Neuron (in vitro differentiated cells): ENCODE data around the gene SLC6A19.
"Not testable (repeated sequence)": the region's sequence is repeated elsewhere in the genome, so short reads cannot be mapped to it uniquely, and the experiment has no call there.

Experiments
- H2AFZ ChIP-seq: one replicate; pipeline ENCODE4 v1.6.1; 2013; ENCODE audit warnings: low read depth, mild to moderate bottlenecking, inconsistent platforms, low read length, moderate library complexity
- H3K27me3 ChIP-seq: one replicate; pipeline ENCODE4 v1.6.1; 2013; ENCODE audit warnings: low read length; ENCODE audit not compliant: insufficient read depth
- H3K36me3 ChIP-seq: one replicate; pipeline ENCODE4 v1.6.1; 2013; ENCODE audit warnings: low read length; ENCODE audit not compliant: insufficient read depth
- H3K4me1 ChIP-seq: one replicate; pipeline ENCODE4 v1.6.1; 2013; ENCODE audit warnings: low read length; ENCODE audit not compliant: insufficient read depth
- H3K4me3 ChIP-seq: 2 replicates; pipeline ENCODE4 v1.5.1; 2013; ENCODE audit warnings: mild to moderate bottlenecking, low read length, moderate library complexity
- H3K9me3 ChIP-seq: one replicate; pipeline ENCODE4 v1.6.1; 2013; ENCODE audit warnings: low read length

The SLC6A19 gene

DNA sequence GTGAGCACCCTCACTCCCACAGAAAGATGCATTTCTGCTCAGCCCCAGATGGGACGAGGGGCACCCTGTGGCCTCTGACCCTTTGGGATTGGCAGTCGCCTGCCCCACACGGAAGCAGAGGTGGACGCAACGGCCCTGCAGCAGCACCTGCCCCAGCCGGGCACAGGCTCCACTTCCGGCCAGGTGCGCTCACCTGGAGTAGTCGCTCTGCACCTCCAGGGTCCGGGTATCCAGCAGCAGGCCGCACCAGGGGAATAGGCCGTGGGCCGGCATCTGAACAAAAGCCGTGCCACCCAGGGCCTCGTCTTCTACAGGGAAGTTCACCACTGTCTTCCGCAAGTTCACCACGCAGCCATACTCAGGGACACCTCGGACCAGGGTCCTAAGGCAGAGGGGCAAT, 62.8 kb downstream of the SLC6A19 start:
- no peaks in the 10 kb centered on the region for H3K4me1 ChIP-seq
- no peaks in the 10 kb centered on the region for H3K9me3 ChIP-seq
- no peak overlapping the region for H3K4me3 ChIP-seq
- H3K27me3 ChIP-seq = no peaks in the 10 kb centered on the region
- no peak overlapping the region for H2AFZ ChIP-seq
- H3K36me3 ChIP-seq = no peaks in the 10 kb centered on the region

DNA sequence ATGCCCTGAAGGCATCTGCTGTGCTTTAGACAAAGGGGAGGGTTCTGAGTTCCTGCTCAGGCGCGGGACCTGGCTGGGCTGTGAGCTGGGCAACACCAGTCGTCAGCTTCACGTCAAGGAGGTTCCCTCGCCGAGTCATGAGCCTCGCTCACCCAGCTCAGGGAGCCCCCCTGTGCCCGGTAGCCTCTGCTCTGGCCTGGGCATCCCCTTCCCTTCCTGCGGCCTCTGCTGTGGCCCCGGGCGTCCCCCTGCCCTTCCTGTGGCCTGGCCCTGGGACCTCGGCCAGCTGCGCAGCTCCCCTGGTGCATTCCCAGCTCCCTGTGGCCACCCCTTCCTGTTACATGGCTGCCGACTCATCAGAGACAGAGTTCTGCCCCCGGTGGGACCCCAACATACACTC, 63.6 kb downstream of the SLC6A19 start:
- H3K27me3 ChIP-seq = no peaks in the 10 kb centered on the region
- H3K4me1 ChIP-seq = no peaks in the 10 kb centered on the region
- H3K36me3 ChIP-seq = no peaks in the 10 kb centered on the region
- H2AFZ ChIP-seq = no peak overlapping the region
- no peaks in the 10 kb centered on the region for H3K9me3 ChIP-seq
- no peak overlapping the region for H3K4me3 ChIP-seq

DNA sequence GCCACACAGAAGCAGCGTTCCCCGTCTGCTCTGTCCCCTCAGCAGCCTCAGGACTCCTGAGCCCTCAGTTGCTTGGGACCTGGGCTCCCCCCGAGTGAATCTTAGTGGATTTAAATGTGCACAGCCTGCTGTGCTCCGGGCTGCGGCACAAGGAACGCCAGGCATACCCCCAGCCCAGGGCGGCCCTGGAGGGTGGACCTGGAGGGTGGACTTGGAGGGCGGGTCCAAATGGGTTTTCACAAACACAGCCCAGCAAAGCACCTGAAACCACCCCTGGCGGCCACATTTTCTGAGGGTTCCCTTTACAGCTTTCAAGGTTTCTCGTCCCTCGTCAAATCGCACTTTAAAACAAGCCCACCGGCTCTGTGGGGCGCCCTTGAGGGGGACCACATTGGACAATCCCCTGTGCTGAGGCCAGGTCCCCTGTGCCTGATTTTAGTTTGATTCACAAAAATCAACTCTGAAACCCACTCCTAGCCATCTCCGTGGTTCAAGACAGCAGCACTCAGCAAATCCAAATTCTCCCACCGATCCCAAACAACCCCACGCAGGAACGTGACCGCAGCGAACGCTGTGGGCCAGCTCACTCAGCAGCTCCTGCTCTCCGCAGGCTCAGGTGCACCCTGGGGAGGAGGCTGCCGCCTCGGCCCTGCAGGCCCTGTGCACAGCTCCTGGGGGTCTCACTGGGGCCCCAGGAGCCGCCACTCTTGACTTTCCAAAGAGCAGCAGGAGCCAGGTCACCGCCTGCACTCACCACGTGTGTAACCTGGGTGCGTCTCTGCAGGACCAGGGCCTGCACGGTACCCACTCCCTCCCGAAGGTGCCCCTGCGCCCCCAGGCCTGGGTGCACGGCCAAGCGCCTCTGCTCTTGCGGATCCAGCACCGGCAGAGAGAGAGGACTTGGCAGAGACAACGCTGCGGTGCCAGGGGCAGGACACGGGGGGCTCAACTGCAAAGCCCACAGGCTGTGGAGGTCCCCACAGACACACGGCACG, 64.4 kb downstream of the SLC6A19 start:
- Histone ChIP-seq H3K9me3 (no peaks in the 10 kb centered on the region), H3K4me1 (no peaks in the 10 kb centered on the region), H3K4me3 (no peak overlapping the region), H3K36me3 (no peaks in the 10 kb centered on the region), H3K27me3 (no peaks in the 10 kb centered on the region), H2AFZ (no peak overlapping the region)

DNA sequence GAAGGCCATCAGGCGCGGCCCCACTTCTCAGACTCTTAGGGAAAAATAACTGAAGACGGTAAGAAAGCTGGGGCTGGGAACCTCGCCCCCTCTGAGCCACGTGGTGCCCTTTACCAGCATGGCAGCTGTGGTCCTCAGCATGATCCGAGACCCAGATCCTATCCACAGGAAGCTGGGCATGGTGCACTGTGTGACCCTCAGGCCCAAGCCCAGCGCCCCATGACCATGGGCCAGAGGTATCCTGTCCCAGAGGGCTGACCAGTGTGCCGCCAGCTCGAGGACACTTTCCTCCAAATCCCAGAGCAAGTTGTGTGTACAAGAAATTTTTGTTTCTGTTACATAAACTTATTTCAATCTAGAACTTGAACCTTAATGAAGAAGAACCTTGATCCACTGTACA, 65.4 kb downstream of the SLC6A19 start:
- no peaks in the 10 kb centered on the region for H3K4me1 ChIP-seq
- H3K27me3 ChIP-seq = no peaks in the 10 kb centered on the region
- H3K36me3 ChIP-seq = no peaks in the 10 kb centered on the region
- peaks cover 2% of the 10 kb centered on the region for H3K9me3 ChIP-seq
- H3K4me3 ChIP-seq = no peak overlapping the region
- H2AFZ ChIP-seq = no peak overlapping the region

DNA sequence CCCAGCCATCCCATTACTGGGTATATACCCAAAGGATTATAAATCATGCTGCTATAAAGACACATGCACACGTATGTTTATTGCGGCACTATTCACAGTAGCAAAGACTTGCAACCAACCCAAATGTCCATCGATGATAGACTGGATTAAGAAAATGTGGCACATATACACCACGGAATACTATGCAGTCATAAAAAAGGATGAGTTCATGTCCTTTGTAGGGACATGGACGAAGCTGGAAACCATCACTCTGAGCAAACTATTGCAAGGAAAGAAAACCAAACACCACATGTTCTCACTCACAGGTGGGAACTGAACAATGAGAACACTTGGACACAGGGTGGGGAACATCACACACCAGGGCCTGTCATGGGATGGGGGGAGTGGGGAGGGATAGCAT, 66.1 kb downstream of the SLC6A19 start:
- not testable (repeated sequence) for H3K4me1 ChIP-seq, H3K36me3 ChIP-seq, H3K27me3 ChIP-seq, H3K9me3 ChIP-seq, H2AFZ ChIP-seq, H3K4me3 ChIP-seq

DNA sequence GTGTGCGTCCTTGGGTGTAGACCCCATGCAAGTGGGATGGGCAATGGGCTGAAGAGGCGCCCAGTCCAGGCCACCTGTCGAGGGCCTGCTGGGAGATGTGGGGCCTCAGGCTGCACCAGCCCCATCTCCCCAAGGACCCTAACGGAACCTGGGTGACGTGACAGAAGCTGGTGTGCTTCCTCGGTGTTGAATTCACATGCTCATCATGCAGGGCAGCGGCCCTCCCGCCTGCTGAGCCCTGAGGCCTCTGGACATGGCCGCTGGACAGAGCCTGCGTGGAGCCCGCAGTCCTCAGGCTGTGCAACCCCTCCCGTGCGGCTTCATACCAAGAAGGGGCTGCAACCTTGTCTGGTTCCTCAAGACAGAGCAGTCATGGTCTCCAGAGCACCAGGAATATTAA, 66.7 kb downstream of the SLC6A19 start:
- Histone ChIP-seq H3K27me3 (no peaks in the 10 kb centered on the region), H2AFZ (no peak overlapping the region), H3K4me1 (no peaks in the 10 kb centered on the region), H3K4me3 (no peak overlapping the region), H3K36me3 (no peaks in the 10 kb centered on the region), H3K9me3 (peaks cover 2% of the 10 kb centered on the region)

DNA sequence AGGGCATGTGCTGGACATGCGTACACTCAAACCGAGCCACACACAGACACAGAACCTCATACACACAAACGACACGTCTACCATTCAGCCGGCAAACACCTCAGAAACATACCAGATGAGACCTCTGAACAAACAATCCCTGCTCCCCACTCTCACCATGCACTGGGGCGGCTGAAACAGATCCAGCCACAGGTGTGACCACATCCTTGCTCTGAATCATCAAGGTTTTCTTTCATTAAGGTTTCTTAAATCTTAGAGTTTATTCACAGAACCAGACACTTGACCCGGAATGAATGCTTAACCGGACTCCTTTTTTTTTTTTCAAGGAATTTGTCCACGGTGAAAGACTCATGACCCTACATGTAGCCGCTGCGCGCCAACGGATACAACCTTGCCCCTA, 67.3 kb downstream of the SLC6A19 start:
- Histone ChIP-seq H3K9me3 (peaks cover 2% of the 10 kb centered on the region), H3K4me3 (no peak overlapping the region), H3K4me1 (no peaks in the 10 kb centered on the region), H3K36me3 (no peaks in the 10 kb centered on the region), H2AFZ (no peak overlapping the region), H3K27me3 (no peaks in the 10 kb centered on the region)

DNA sequence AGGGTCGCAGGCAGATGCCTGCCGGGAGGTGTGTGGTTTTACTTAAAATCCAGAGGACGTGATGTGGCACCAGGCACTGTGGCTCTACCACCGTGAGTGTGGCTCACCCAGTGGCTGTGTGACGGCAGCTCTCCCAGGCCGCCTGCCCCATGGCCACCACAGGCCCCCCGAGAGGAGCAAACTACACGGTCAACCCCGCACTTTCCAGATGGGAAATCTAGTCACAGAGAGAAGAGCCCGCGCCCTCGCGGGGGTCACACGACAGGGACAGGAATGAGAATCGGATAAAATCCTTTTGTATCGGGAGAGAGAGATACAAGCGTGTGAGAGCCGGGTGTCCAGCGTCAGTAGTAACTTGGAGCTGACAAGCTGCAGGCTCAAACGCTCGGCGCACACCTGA, 69.0 kb downstream of the SLC6A19 start:
- Histone ChIP-seq H2AFZ (no peak overlapping the region), H3K4me3 (no peak overlapping the region), H3K36me3 (no peaks in the 10 kb centered on the region), H3K27me3 (no peaks in the 10 kb centered on the region), H3K4me1 (no peaks in the 10 kb centered on the region), H3K9me3 (peaks cover 2% of the 10 kb centered on the region)

DNA sequence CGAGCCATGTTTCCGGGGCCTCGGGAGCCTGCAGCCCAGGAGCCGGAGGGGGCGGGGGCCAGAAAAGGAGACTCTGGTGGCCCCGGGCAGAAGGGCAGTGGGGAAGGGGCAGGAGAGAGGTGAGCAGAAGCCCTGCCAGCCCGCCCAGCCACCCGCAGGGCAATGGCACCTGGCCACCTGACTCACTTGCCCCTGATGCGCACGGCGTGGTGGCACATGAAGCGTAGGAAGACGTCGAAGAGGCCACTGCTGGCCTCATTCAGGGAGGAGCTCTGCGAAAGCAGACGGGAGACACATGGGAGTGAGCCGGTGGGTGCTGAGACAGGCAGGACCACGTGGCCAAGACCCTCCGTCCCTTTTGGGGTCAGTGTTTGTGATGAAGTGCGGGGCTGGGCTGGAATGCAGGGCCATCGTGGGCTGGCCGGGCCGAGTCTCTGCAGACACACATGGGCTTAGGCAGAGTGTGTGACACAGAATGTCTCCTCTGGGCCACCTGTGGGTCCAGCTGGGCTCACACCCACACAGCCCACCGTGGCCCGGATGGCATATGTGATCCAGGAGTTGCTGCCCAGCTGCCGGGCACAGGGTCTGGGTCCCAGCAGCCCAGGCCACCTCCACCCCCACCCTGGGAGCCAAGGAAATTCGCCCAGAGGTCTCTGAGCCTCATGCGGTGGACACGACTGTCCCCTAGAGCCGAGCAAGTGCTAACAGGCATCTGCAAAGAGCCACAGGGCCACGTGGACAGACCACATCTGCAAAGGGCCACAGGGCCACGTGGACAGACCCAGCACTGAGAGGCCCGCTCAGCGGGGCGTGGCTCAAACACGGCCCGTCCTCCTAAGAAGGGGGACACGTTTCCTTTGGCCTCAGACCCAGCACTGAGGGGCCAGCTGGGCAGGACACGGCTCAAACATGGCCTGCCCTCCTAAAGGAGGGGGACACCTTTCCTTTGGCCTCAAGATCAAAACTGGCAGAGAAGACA, 69.8 kb downstream of the SLC6A19 start:
- Histone ChIP-seq H3K36me3 (no peaks in the 10 kb centered on the region), H3K4me3 (no peak overlapping the region), H3K9me3 (peaks cover 2% of the 10 kb centered on the region), H3K4me1 (no peaks in the 10 kb centered on the region), H2AFZ (no peak overlapping the region), H3K27me3 (no peaks in the 10 kb centered on the region)

DNA sequence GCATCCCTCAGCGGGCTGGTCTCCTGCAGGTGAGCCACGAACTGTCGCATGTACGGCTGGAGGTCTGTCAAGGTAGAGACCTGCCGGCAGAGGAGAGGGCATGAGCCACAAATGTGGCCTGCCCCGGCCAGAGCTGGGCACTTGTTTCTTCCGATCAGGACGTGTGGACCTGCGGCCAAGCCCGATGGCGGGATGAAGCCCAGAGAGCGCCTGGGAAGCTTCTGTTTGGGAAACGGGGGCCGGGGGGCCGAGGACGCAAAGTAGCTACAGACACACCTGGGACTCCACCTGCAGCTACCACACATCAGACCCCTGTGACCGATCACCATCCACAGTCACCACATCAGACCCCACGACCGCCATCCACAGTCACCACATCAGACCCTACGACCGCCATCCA, 70.8 kb downstream of the SLC6A19 start:
- no peaks in the 10 kb centered on the region for H3K27me3 ChIP-seq
- H3K9me3 ChIP-seq = peaks cover 2% of the 10 kb centered on the region
- H2AFZ ChIP-seq = no peak overlapping the region
- H3K4me3 ChIP-seq = no peak overlapping the region
- no peaks in the 10 kb centered on the region for H3K4me1 ChIP-seq
- H3K36me3 ChIP-seq = no peaks in the 10 kb centered on the region

DNA sequence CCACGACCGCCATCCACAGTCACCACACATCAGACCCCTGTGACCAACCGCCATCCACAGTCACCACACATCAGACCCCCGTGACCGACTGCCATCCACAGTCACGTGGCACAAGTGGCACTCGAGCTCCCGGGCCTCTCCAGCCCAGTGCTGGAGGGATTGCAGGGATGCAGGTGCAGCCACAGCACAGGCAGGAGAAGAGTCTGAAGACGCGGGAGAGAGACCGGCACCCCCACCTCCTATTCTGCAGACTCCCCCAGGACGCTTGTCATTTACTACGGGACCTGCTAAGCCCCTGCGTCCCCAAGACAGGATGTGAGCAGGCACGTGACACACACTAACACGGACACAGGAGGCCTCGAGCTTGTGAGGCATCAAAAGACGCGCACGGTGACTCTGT, 72.3 kb downstream of the SLC6A19 start:
- H3K4me3 ChIP-seq = no peak overlapping the region

DNA sequence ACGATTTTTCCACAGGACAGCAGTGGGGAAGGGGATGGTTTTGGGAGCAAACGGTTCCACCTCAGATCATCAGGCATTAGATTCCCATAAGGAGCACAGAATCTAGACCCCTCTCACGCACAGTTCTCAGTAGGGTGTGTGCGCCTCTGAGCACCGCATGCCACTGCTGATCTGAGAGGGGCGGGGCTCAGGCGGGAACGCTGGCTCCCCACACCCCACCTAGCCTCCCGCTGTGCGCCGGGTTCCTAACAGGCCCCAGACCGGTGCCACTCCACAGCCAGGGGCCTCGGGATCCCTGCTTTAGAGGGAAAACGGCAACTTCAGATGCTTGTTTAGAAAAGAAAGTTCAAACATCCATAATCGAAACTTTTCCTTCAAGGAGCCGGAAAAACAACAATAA, 73.1 kb downstream of the SLC6A19 start:
- H3K4me3 ChIP-seq = no peak overlapping the region
- no peaks in the 10 kb centered on the region for H3K27me3 ChIP-seq
- H3K4me1 ChIP-seq = no peaks in the 10 kb centered on the region
- H2AFZ ChIP-seq = no peak overlapping the region
- peaks cover 7% of the 10 kb centered on the region for H3K9me3 ChIP-seq
- no peaks in the 10 kb centered on the region for H3K36me3 ChIP-seq

More for the DNA sequence above, 72.3 kb downstream of the SLC6A19 start:
- H3K36me3 ChIP-seq = no peaks in the 10 kb centered on the region
- no peaks in the 10 kb centered on the region for H3K27me3 ChIP-seq
- no peak overlapping the region for H2AFZ ChIP-seq
- H3K4me1 ChIP-seq = no peaks in the 10 kb centered on the region
- peaks cover 7% of the 10 kb centered on the region for H3K9me3 ChIP-seq
